ENCODE data around the gene NRAS. TPM values are rescaled to one million over a fixed set of nuclear protein-coding genes. Genes with fewer than 3 reads are reported as not detected.

NRAS gene
- total RNA-seq, 1 donor from 2014 or later = 10.7 TPM

GRCh38 chr1:114737314-114737849 is 20.8 kb upstream of the NRAS start:
- Histone ChIP-seq H3K27ac (no peak overlapping the region), H3K9me3 (no peaks in the 10 kb centered on the region), H3K4me3 (no peak overlapping the region), H3K27me3 (no peaks in the 10 kb centered on the region), H3K4me1 (no peaks in the 10 kb centered on the region), H3K36me3 (peaks cover 52 to 65% of the 10 kb centered on the region in 2 donors)
- intact Hi-C loops (cut with DNase I) = no loop called here
- DNase-seq (ENCODE audit: low spot score in 2 of 2) = no peak
- TF ChIP-seq CTCF (IDR thresholded peaks at IDR 0.05) = no peak

- H3K36me3 ChIP-seq = peaks cover 63 to 76% of the 10 kb centered on the region in 2 donors
These were observed 18.9 kb upstream of the NRAS start for GRCh38 chr1:114735479-114735878.

GRCh38 chr1:114729782-114730181 is 13.2 kb upstream of the NRAS start:
- intact Hi-C loops (cut with DNase I) = no loop called here
- H3K4me1 ChIP-seq = no peaks in the 10 kb centered on the region
- no peak for DNase-seq (ENCODE audit: low spot score in 2 of 2)
- no peak for TF ChIP-seq CTCF (IDR thresholded peaks at IDR 0.05)
- H3K27me3 ChIP-seq = no peaks in the 10 kb centered on the region
- no peaks in the 10 kb centered on the region for H3K9me3 ChIP-seq
- H3K27ac ChIP-seq = no peak overlapping the region
- H3K36me3 ChIP-seq = peaks cover 53 to 90% of the 10 kb centered on the region in 2 donors
- H3K4me3 ChIP-seq = no peak overlapping the region

More at GRCh38 chr1:114735479-114735878, 18.9 kb upstream of the NRAS start:
- H3K27ac ChIP-seq = no peak overlapping the region
- no peak for DNase-seq (ENCODE audit: low spot score in 2 of 2)
- no peaks in the 10 kb centered on the region for H3K9me3 ChIP-seq
- TF ChIP-seq CTCF (IDR thresholded peaks at IDR 0.05) = no peak
- intact Hi-C loops (cut with DNase I) = no loop called here
- H3K4me1 ChIP-seq = no peaks in the 10 kb centered on the region
- H3K4me3 ChIP-seq = no peak overlapping the region
- no peaks in the 10 kb centered on the region for H3K27me3 ChIP-seq

- no peaks in the 10 kb centered on the region for H3K4me1 ChIP-seq
- no peak for TF ChIP-seq CTCF (IDR thresholded peaks at IDR 0.05)
- H3K4me3 ChIP-seq = no peak overlapping the region
- DNase-seq (ENCODE audit: low spot score in 2 of 2) = no peak
- no peaks in the 10 kb centered on the region for H3K27me3 ChIP-seq
- no peaks in the 10 kb centered on the region for H3K9me3 ChIP-seq
- no peak overlapping the region for H3K27ac ChIP-seq
- intact Hi-C loops (cut with DNase I) = no loop called here
- peaks cover 63 to 89% of the 10 kb centered on the region in 2 donors for H3K36me3 ChIP-seq
These were observed 12.0 kb upstream of the NRAS start for GRCh38 chr1:114728553-114728952.

- no peak for TF ChIP-seq CTCF (IDR thresholded peaks at IDR 0.05)
- Histone ChIP-seq H3K9me3 (no peaks in the 10 kb centered on the region), H3K27me3 (no peaks in the 10 kb centered on the region), H3K36me3 (peaks cover 74 to 93% of the 10 kb centered on the region in 2 donors), H3K27ac (no peak overlapping the region), H3K4me3 (no peak overlapping the region), H3K4me1 (no peaks in the 10 kb centered on the region)
- no peak for DNase-seq (ENCODE audit: low spot score in 2 of 2)
- intact Hi-C loops (cut with DNase I) = no loop called here
These were observed 8.7 kb upstream of the NRAS start for GRCh38 chr1:114725230-114725629.

GRCh38 chr1:114723915-114724314 is 7.3 kb upstream of the NRAS start:
- no peak overlapping the region for H3K4me3 ChIP-seq
- no peaks in the 10 kb centered on the region for H3K27me3 ChIP-seq
- peaks cover 87 to 93% of the 10 kb centered on the region in 2 donors for H3K36me3 ChIP-seq
- DNase-seq (ENCODE audit: low spot score in 2 of 2) = no peak
- H3K27ac ChIP-seq = no peak overlapping the region
- intact Hi-C loops (cut with DNase I) = no loop called here
- TF ChIP-seq CTCF (IDR thresholded peaks at IDR 0.05) = no peak
- no peaks in the 10 kb centered on the region for H3K9me3 ChIP-seq
- H3K4me1 ChIP-seq = no peaks in the 10 kb centered on the region

All from ascending aorta (tissue), 2 donors.